AG04449 (cell line): Measurements from ENCODE around the gene ADAMTS10.
A peak's percentile ranks its signal among the peaks of the same experiment; 100 is the strongest.

Source experiments
- CTCF ChIA-PET: fragments of 350-600 bp; formaldehyde crosslinking; extraction: SDS; loops from one replicate; lab custom pipeline; 2021; ENCODE audit warnings: antibody characterized with exemption; lab: Yijun Ruan, JAX
- POLR2A ChIA-PET: fragments of 400-600, 350-600 bp; formaldehyde crosslinking; extraction: SDS; loops from one replicate; lab custom pipeline; 2020; ENCODE audit warnings: antibody characterized with exemption, inconsistent platforms; lab: Yijun Ruan, JAX
- DNase-seq: peaks from one replicate; pipeline ENCODE4 v3.0.0-alpha.2; 2010; ENCODE audit warnings: low read depth, low spot score
- H3K4me3 ChIP-seq: 2 replicates; pipeline ENCODE4 v1.5.1; 2011; ENCODE audit warnings: low read depth, mild to moderate bottlenecking, control low read depth, low read length
- TF ChIP-seq, protein P1 (sequence below): IDR thresholded peaks from one replicate; pipeline ENCODE4 v1.5.1; 2011; ENCODE audit warnings: mild to moderate bottlenecking, moderate library complexity, low read length, control low read depth, inconsistent platforms; ENCODE audit not compliant: insufficient read depth; ENCODE audit errors: missing control alignments

ADAMTS10 gene

GRCh38 chr19:8648240-8648639, 37.7 kb upstream of the ADAMTS10 start:
- no peak for DNase-seq
- POLR2A ChIA-PET = no interaction called here
- CTCF ChIA-PET = interaction anchor here (1.2 kb wide), 1 partner anchor 9 kb away, joined by 3 read pairs; no protein-coding TSS in a partner anchor
- TF ChIP-seq, protein P1, sequence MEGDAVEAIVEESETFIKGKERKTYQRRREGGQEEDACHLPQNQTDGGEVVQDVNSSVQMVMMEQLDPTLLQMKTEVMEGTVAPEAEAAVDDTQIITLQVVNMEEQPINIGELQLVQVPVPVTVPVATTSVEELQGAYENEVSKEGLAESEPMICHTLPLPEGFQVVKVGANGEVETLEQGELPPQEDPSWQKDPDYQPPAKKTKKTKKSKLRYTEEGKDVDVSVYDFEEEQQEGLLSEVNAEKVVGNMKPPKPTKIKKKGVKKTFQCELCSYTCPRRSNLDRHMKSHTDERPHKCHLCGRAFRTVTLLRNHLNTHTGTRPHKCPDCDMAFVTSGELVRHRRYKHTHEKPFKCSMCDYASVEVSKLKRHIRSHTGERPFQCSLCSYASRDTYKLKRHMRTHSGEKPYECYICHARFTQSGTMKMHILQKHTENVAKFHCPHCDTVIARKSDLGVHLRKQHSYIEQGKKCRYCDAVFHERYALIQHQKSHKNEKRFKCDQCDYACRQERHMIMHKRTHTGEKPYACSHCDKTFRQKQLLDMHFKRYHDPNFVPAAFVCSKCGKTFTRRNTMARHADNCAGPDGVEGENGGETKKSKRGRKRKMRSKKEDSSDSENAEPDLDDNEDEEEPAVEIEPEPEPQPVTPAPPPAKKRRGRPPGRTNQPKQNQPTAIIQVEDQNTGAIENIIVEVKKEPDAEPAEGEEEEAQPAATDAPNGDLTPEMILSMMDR = no peak
- H3K4me3 ChIP-seq = no peak overlapping the region

- no peak for DNase-seq
- ChIA-PET POLR2A (no interaction called here), CTCF (interaction anchor here (1.3 to 9.6 kb wide), 6 partner anchors 10 to 64 kb away, joined by 3 to 123 read pairs (median 14); partner anchors contain the start of gene MYO1F)
- TF ChIP-seq, protein P1 = no peak
- no peak overlapping the region for H3K4me3 ChIP-seq
Observed at GRCh38 chr19:8643860-8644653, 33.5 kb upstream of the ADAMTS10 start.

DNA sequence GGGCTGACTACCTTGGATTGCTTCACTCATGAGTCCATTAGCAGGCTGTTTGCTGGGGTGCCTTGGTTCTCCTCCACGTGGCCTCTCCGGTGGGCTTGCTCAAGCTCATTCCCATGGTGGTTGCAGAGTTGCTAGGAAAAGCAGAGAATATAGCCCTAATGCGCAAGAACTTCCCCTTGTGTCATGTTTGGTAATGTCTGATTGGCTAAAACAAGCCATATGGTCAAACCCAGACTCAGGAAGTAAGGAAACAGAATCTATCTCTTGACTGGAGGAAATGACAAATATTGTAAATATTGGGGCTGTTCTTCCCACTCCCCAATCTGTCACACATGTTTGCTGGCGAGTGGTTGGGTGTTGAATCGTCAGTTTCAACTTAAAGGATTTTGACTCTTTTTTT, 32.0 kb upstream of the ADAMTS10 start:
- CTCF ChIA-PET = interaction anchor here (0.6 to 9.6 kb wide), 12 partner anchors 12 to 373 kb away, joined by 3 to 123 read pairs (median 6); partner anchors contain the start of genes MYO1F and NFILZ
- TF ChIP-seq, protein P1 = no peak
- H3K4me3 ChIP-seq = no peak overlapping the region
- POLR2A ChIA-PET = no interaction called here
- DNase-seq = no peak

- ChIA-PET CTCF (interaction anchor here (0.6 to 9.6 kb wide), 17 partner anchors 9 to 372 kb away, joined by 3 to 123 read pairs (median 4); partner anchors contain the start of genes MYO1F and NFILZ), POLR2A (no interaction called here)
- TF ChIP-seq, protein P1 = peak; percentile 51
- no peak overlapping the region for H3K4me3 ChIP-seq
- DNase-seq = no peak
Observed at GRCh38 chr19:8641908-8642547, 31.5 kb upstream of the ADAMTS10 start.

DNA sequence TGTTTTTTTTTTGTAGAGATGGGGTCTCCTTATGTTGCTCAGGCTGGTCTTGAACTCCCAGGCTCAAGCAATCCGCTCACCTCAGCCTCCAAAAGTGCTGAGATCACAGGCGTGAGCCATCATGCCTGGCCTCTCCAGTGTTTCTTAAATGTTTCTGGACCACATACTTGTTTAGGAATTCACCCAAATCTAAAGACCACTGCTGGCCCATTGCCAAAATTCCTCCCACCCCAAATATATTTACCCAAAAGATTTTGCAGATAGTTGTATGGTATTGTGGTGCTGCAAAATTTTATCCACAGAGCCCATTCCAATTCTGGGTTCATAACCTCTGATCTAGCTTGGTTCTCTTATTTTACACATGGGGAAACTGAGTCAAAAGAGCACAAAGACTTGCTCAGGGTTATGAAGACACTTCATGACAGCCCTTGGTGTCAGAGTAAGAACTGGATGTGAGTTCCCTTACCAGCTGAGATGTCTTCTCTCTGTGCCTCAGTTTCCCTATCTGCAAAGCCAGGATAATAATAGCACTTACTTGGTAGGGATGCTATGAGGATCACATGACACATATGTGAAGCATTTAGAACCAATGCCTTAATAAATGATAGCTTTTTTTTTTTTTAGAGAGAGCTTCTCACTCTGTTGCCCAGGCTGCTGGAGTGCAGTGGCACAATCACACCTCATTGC, 30.8 kb upstream of the ADAMTS10 start:
- CTCF ChIA-PET = interaction anchor here (0.6 to 9.6 kb wide), 17 partner anchors 8 to 1504 kb away, joined by 3 to 123 read pairs (median 4); partner anchors contain the start of genes MYO1F and NFILZ
- POLR2A ChIA-PET = no interaction called here
- no peak for DNase-seq
- TF ChIP-seq, protein P1 = no peak
- H3K4me3 ChIP-seq = no peak overlapping the region
